HG02885 (cell line): ENCODE measurements around the gene DNAJC15.

Experiments
- ATAC-seq: cut with Tn5 transposase; IDR thresholded peaks from one replicate; pipeline ENCODE4 v1.9.1; 2021; ENCODE audit warnings: mild to moderate bottlenecking; ENCODE audit not compliant: unreplicated experiment, poor library complexity

The DNAJC15 gene

GRCh38 chr13:43116242-43116641 is 92.9 kb downstream of the DNAJC15 start:
- no peak for ATAC-seq

- no peak for ATAC-seq
These were observed 95.1 kb downstream of the DNAJC15 start for GRCh38 chr13:43118521-43118920.

- ATAC-seq: no peak
These were observed 95.8 kb downstream of the DNAJC15 start for GRCh38 chr13:43119206-43119605.

GRCh38 chr13:43122791-43123190 is 99.4 kb downstream of the DNAJC15 start:
- no peak for ATAC-seq

DNA sequence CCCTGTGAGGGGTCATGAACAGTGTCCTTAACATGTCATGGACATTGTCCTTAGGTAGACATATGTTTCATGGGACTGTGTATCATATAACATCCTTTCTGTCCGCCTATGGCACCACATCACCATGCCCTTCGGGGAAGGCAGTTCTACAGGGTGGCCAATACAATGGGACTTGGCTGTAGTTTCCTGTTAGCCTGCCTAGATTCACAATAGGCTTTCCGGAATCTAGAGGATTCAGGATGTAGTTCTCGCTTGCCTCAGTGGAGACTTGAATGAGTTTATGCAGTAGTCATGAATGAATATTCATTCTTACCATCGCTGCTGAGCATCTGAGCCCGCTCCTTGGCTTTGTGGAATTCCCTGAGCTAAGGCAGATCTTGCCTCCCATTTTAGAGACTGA is 100.5 kb downstream of the DNAJC15 start:
- no peak for ATAC-seq

DNA sequence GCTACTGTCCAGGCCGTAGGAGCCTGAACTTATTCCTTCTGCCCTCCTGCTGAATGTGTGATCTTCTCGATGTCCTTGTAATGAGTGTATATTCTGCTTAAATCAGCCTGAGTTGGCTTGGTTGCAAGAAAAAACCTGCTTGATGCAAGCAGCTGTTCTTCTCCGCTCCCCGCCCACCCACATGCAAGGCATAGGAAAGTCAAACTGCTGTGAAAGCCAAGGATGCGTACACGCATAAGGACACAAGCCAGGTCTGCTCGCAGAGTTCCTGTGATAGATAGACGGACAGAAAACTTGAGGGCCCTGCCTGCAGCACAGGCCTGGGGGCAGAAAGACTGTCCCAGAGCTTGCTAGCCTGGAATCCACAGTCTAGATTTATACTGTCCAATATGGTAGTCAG is 101.1 kb downstream of the DNAJC15 start:
- no peak for ATAC-seq

DNA sequence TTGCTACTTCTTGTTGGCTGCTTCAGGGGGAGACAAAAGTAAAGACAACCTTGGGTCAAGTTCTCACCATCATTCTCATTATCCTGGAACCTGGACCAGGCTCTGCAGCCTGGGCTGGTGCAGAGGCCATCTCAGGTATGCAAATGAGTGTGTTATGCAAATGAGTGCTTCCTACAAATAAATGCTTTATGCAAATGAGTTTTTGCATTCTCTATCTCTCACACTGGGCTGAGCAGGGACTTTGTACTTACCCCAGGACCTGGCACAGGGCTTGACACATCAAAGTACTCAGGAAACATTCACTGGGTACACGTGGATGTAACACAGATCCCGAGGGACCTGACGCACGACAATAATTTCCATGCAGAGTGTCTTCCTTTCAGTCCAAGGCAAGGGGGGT is 103.0 kb downstream of the DNAJC15 start:
- no peak for ATAC-seq

- peak; percentile 8 for ATAC-seq
These were observed 103.9 kb downstream of the DNAJC15 start for GRCh38 chr13:43127103-43127798.

GRCh38 chr13:43127827-43128226 is 104.4 kb downstream of the DNAJC15 start:
- peak; percentile 64 for ATAC-seq

DNA sequence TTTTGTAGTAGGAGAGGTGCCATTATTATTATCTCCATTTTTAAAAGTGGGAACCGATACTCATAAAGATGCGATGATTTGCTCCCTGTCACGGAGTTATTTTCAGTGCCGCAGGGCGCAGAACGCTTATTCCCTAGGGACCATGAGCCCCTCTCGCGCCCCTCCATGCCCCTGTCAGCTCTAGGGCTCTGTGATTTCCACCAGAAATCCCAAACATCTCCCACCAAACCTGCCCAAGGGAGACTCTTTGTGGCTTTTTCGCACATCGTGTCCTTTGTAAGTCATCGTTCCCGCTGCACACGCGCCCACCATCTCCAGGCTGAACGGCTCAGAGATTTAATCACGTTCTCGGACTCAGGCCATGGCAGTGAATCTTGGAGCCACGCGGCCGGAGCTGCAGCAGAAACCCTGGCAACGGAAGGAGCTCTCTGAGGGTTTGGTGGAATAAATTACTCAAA is 105.1 kb downstream of the DNAJC15 start:
- no peak for ATAC-seq

- no peak for ATAC-seq
These were observed 105.7 kb downstream of the DNAJC15 start for GRCh38 chr13:43129066-43129465.

GRCh38 chr13:43129511-43130110 is 106.2 kb downstream of the DNAJC15 start:
- no peak for ATAC-seq

DNA sequence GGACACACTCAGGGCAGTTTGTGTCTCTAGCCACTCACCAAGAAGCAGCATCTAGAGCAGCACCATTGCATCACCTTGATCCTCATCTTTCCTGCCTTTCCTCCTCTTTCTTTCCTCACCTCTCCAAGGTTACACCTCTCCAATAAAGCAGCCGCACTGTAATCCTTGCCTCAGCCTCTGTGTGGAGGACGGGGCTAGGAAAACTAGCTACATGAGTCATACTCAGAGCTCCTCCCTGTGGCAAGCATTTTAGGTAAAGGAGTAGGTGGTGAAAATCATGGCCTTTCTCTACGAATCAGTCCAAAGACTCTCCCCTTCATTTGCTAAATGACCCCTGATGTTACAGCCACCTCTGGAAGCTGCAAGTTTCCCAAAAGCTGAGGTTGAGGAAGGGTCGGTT is 108.9 kb downstream of the DNAJC15 start:
- ATAC-seq: no peak

GRCh38 chr13:43132911-43133310 is 109.5 kb downstream of the DNAJC15 start:
- ATAC-seq: no peak

DNA sequence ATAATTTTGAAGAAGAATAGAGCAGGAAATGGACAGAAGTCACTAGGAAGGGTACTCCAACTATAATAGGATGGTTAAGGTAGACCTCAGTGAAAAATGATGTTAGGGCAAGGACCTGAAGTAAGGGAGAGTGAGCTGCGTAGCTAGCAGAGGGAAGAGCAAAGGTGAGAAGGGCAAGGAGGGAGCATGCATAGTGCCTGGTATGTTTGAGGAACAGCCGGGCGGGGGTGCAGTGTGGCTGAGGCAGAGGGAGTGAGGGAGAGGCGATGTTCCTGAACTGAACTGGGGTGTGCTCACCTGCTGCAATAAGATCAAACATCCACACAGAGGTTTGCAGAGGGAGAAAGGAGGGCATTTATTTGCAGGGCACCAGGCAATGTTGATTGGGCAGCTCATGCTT is 110.4 kb downstream of the DNAJC15 start:
- ATAC-seq: no peak

DNA sequence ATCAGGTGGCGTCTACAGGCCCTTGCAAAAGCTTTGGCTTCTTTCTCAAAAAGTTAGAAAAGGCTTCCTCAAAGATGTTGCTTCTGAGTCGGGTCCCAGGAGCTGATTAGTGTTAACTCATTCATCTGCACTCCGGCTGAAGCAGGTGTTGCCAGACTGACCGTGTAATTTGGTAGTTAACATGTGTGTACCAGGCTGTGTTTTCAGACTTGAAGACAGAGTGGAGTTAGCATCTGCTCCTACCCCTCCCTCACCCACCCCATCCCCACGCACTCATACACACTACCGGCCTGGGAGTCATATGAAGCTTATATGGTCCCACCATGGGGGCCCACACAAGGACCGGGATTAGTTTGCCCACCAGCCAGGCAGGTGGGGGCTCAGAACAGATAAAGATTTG is 111.5 kb downstream of the DNAJC15 start:
- ATAC-seq: no peak

GRCh38 chr13:43135516-43135915 is 112.1 kb downstream of the DNAJC15 start:
- no peak for ATAC-seq

DNA sequence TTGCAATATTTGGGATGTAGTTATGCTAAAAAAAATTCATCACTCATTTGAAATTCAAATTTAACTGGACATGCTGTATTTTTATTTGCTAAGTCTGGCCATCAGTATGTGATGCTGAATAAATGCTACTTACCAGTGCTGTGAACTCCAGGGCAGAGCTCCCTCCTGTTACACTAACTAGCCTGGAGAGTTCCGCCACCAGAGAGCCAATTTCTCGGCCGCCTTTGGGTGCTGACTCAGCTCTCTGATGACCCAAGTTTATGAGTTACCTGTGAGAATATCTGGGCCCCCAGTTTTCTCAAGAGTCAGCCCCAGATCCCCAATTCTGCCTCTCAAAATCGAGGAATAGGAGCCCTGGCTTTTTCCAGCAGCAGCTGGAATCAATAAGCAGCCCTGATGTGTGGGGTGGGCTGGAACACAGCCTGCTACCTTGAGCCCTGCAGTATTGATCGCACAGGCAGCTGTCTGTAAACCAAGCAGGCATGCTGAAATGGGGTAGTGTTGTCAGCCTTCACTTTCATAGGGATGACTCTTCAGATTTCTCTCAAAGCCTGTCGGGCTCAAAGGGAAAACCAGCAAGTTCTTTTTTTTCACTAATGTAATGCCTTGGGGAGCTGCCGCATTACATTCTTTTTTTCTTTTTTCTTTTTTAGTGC is 113.7 kb downstream of the DNAJC15 start:
- ATAC-seq: no peak

GRCh38 chr13:43139211-43139610 is 115.8 kb downstream of the DNAJC15 start:
- no peak for ATAC-seq

GRCh38 chr13:43139921-43140320 is 116.5 kb downstream of the DNAJC15 start:
- no peak for ATAC-seq

DNA sequence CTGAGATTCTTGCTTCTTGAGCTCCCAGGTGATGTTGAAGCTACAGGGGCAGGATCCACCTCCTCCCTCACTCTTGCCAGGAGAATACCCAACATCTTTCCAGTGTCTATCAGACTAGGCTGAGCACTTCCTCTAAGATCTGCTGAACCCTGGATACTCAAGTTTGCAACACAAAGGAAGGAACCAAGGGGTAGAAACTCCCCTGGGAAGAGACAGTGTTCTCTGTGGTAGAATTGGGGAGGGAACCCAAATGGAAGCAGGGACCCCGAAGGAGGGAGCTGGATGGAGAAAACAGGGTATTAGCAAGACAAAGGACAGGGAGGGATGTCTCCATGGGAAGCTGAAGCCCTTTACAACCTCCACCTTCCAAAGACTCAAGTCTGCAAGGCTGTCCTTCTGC is 117.6 kb downstream of the DNAJC15 start:
- no peak for ATAC-seq

DNA sequence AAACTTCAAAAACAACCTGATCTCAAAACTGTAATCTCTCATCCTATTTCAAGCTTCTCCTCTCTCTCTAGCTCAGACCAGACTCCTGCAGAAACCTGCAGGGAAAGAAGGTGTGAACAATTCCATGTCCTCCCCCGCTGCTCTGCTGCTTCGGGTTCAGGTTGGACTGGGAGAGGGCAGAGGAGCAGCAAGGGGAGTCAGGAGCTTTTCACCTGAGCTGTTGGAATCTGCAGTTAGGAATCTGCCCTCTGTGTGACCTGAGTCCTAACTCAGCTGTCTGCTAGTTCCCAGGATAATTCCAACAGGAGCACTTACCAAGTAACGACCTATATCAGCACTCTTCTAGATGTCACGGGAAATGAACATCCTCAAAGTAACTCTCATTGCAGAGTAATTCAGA is 118.3 kb downstream of the DNAJC15 start:
- no peak for ATAC-seq
